ENCODE measurements around the gene PAK4.

Gene PAK4

GRCh38 chr19:39165857-39166256, 40.3 kb downstream of the PAK4 start:
- DNase-seq (ENCODE audit: low read depth) = no peak

- DNase-seq (ENCODE audit: low read depth) = no peak
These were observed 41.2 kb downstream of the PAK4 start for GRCh38 chr19:39166571-39167391.

- no peak for DNase-seq (ENCODE audit: low read depth)
These were observed 42.1 kb downstream of the PAK4 start for GRCh38 chr19:39167461-39168257.

GRCh38 chr19:39168258-39169142, 42.9 kb downstream of the PAK4 start:
- DNase-seq (ENCODE audit: low read depth) = no peak

GRCh38 chr19:39169143-39169810, 43.7 kb downstream of the PAK4 start:
- DNase-seq (ENCODE audit: low read depth) = no peak

- no peak for DNase-seq (ENCODE audit: low read depth)
These were observed 45.0 kb downstream of the PAK4 start for GRCh38 chr19:39170386-39171231.

GRCh38 chr19:39171479-39172465, 46.2 kb downstream of the PAK4 start:
- no peak for DNase-seq (ENCODE audit: low read depth)

- DNase-seq (ENCODE audit: low read depth) = no peak
These were observed 47.3 kb downstream of the PAK4 start for GRCh38 chr19:39172700-39173501.

DNA sequence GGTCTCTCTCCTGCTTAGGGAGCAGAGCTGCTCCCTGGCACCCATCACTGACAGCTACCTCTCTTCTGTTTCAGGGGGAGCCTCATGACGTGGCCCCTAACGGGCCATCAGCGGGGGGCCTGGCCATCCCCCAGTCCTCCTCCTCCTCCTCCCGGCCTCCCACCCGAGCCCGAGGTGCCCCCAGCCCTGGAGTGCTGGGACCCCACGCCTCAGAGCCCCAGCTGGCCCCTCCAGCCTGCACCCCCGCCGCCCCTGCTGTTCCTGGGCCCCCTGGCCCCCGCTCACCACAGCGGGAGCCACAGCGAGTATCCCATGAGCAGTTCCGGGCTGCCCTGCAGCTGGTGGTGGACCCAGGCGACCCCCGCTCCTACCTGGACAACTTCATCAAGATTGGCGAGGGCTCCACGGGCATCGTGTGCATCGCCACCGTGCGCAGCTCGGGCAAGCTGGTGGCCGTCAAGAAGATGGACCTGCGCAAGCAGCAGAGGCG, 48.0 kb downstream of the PAK4 start:
- no peak for DNase-seq (ENCODE audit: low read depth)

GRCh38 chr19:39174142-39174541, 48.6 kb downstream of the PAK4 start:
- DNase-seq (ENCODE audit: low read depth) = no peak

DNA sequence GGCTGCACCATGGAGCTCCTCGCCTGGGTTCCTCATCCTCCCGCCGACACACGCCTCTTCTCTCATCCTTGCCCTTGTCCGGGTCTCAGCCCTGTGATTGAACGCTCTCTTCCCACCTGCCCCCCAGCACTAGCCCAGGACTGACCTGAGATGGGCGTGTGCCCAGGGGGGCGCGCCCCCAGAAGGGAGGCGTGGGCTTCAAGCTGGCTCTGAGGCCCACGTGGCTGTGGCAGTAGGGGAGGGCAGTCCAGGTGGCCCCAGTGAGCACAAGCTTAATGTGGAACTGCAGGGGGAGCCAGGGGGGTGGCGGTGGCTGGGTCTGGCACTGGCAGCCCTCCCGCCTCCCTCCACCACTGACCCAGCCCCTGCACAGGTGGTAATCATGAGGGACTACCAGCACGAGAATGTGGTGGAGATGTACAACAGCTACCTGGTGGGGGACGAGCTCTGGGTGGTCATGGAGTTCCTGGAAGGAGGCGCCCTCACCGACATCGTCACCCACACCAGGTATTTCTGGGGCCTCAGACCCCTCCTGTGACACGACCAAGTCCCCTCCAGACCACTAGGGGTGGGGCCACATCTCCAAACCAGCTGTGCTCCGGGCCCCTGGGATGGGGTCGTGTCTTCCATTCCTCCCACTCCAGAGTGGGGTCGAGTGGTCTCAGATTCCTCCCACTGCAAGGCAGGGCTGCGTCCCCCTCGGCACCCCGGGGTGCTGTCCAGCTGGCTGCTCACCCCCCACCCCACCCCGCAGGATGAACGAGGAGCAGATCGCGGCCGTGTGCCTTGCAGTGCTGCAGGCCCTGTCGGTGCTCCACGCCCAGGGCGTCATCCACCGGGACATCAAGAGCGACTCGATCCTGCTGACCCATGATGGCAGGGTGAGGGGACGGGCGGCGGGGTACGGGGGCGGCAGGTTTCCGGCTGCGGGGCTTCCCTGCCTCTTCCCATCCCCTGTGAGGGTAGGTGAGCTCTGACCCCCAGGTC, 49.3 kb downstream of the PAK4 start:
- no peak for DNase-seq (ENCODE audit: low read depth)

GRCh38 chr19:39175564-39175963, 50.0 kb downstream of the PAK4 start:
- DNase-seq (ENCODE audit: low read depth) = no peak

GRCh38 chr19:39177110-39177699, 51.6 kb downstream of the PAK4 start:
- DNase-seq (ENCODE audit: low read depth) = no peak

DNA sequence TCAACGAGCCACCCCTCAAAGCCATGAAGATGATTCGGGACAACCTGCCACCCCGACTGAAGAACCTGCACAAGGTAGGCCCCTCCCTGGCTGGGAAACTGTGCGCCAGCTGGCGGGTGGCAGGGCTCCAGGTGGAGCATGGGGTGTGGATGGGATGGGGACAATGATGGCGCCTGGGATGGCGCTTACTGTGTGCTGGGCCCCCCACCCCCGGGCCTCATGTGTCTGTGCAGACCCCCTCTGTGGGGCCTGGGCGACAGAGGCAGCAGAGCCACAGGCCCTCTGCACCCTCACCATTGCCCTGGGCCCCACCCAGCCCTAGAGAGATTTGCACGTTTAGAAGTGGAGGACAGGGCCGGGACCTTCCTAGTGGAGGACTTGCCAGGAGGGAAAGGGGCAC, 52.1 kb downstream of the PAK4 start:
- no peak for DNase-seq (ENCODE audit: low read depth)

DNA sequence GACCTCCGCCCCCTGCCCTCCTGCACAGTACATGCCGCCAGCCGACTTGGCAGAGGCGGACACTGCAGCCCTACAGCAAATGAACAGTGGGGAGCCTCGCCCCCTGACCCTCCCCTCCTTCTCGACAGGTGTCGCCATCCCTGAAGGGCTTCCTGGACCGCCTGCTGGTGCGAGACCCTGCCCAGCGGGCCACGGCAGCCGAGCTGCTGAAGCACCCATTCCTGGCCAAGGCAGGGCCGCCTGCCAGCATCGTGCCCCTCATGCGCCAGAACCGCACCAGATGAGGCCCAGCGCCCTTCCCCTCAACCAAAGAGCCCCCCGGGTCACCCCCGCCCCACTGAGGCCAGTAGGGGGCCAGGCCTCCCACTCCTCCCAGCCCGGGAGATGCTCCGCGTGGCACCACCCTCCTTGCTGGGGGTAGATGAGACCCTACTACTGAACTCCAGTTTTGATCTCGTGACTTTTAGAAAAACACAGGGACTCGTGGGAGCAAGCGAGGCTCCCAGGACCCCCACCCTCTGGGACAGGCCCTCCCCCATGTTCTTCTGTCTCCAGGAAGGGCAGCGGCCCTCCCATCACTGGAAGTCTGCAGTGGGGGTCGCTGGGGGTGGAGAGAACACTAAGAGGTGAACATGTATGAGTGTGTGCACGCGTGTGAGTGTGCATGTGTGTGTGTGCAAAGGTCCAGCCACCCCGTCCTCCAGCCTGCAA, 52.9 kb downstream of the PAK4 start:
- DNase-seq (ENCODE audit: low read depth) = no peak

DNA sequence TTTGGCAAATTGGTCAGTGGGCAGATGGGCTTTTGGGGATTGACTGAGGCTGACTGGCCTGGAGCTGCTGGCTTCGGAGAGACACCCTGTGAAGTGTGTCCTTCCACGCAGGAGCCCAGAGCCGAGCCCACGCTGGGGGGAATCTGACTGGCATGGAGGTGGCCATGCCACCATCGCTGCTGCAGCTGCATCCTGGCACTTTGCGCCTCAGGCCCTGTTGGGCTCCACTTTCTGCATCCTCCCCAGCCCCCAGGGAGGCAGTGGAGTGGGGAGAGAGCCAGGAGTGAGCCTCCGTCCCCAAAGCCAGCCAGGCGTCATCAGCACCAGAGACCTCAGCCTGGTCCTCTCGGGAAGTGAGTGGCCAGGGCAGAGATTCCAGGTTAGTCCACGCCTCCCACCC, 54.2 kb downstream of the PAK4 start:
- no peak for DNase-seq (ENCODE audit: low read depth)

All from stimulated activated CD8-positive, alpha-beta memory T cell treated with anti-CD3 and anti-CD28 coated beads, Interleukin-12 subunit alpha, Interleukin-12 subunit beta, amount 100 ng/mL, for 4 hours (primary cell).